ENCODE data around the gene TMPRSS2. TPM values are rescaled to one million over a fixed set of nuclear protein-coding genes. Genes with fewer than 3 reads are reported as not detected.

TMPRSS2 gene
- total and polyA plus RNA-seq, 2 donors (not counting 1 experiment from before 2014, with no cell fraction given), result not detected

GRCh38 chr21:41459884-41460534, 47.9 kb downstream of the TMPRSS2 start:
- no peak for DNase-seq
- H3K4me3 Mint-ChIP-seq, result no peak overlapping the region
- CTCF ChIA-PET, result interaction anchor here (0.6 to 5.2 kb wide), 12 partner anchors 8 to 301 kb away, joined by 3 to 138 read pairs (median 4); partner anchors contain the start of genes MX1 and MX2
- no peaks in the 10 kb centered on the region for H3K27me3 Mint-ChIP-seq
- H3K4me1 Mint-ChIP-seq, result peaks cover 22% of the 10 kb centered on the region
- no peak for TF ChIP-seq EZH2 (IDR thresholded peaks at IDR 0.05; ENCODE audit: borderline replicate concordance, insufficient read depth, low read depth, low read length, poor library complexity, severe bottlenecking)
- H3K4me3 ChIP-seq (ENCODE audit: control extremely low read depth in 1 of 5, extremely low read depth in 1 of 5, insufficient read depth in 1 of 5, low read depth in 2 of 5, low read length in 4 of 5), result no peak overlapping the region
- peaks cover 0 to 7% (median 4%) of the 10 kb centered on the region in 3 donors for H3K9me3 ChIP-seq (ENCODE audit: control extremely low read depth in 1 of 3, control insufficient read depth in 2 of 3, insufficient read depth in 1 of 3, low read length in 2 of 3)
- H3K79me2 ChIP-seq (ENCODE audit: control insufficient read depth, insufficient read depth, low read length), result no peaks in the 10 kb centered on the region
- H3K27ac ChIP-seq (ENCODE audit: low read length in 2 of 2), result no peak overlapping the region
- no peak overlapping the region for H3K9ac ChIP-seq (ENCODE audit: low read length)
- intact Hi-C loops (cut with micrococcal nuclease), result loop anchor here (1.0 to 5.0 kb wide), 2 partner anchors 91 to 338 kb away; no protein-coding TSS in a partner anchor
- no peak overlapping the region for H2AFZ ChIP-seq (ENCODE audit: insufficient read depth, low read depth, low read length, poor library complexity, severe bottlenecking)
- 83% methylated on average over 4 of the region's 9 CpGs for WGBS (ENCODE audit: insufficient coverage)
- H3K9me3 Mint-ChIP-seq (ENCODE audit: insufficient read depth), result peaks cover 2% of the 10 kb centered on the region
- ATAC-seq (ENCODE audit: low read depth), result no peak
- H3K36me3 ChIP-seq (replicated peaks in 1 of 2; ENCODE audit: control extremely low read depth in 1 of 2, control insufficient read depth in 1 of 2, extremely low read depth in 1 of 2, insufficient read depth in 2 of 2, low read length in 1 of 2), result peaks cover 0 to 35% of the 10 kb centered on the region in 2 experiments
- peak overlapping the region; percentile 37 for H3K27ac Mint-ChIP-seq
- H4K20me1 ChIP-seq (ENCODE audit: control insufficient read depth, insufficient read depth, low read length, poor library complexity, severe bottlenecking), result no peaks in the 10 kb centered on the region
- POLR2A ChIA-PET, result no interaction called here
- H3K4me1 ChIP-seq (ENCODE audit: control insufficient read depth in 2 of 2, insufficient read depth in 2 of 2, low read length in 2 of 2), result peaks cover 11 to 15% of the 10 kb centered on the region in 2 donors
- H3K4me2 ChIP-seq (replicated peaks; ENCODE audit: low read depth, low read length, poor library complexity, severe bottlenecking), result no peak overlapping the region
- no peaks in the 10 kb centered on the region for H3K27me3 ChIP-seq (replicated peaks in 1 of 4; ENCODE audit: control extremely low read depth in 1 of 4, control insufficient read depth in 3 of 4, insufficient read depth in 4 of 4, low read length in 3 of 4)

- TF ChIP-seq EZH2 (IDR thresholded peaks at IDR 0.05; ENCODE audit: borderline replicate concordance, insufficient read depth, low read depth, low read length, poor library complexity, severe bottlenecking), result no peak
- TF ChIP-seq, protein P1, sequence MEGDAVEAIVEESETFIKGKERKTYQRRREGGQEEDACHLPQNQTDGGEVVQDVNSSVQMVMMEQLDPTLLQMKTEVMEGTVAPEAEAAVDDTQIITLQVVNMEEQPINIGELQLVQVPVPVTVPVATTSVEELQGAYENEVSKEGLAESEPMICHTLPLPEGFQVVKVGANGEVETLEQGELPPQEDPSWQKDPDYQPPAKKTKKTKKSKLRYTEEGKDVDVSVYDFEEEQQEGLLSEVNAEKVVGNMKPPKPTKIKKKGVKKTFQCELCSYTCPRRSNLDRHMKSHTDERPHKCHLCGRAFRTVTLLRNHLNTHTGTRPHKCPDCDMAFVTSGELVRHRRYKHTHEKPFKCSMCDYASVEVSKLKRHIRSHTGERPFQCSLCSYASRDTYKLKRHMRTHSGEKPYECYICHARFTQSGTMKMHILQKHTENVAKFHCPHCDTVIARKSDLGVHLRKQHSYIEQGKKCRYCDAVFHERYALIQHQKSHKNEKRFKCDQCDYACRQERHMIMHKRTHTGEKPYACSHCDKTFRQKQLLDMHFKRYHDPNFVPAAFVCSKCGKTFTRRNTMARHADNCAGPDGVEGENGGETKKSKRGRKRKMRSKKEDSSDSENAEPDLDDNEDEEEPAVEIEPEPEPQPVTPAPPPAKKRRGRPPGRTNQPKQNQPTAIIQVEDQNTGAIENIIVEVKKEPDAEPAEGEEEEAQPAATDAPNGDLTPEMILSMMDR (IDR thresholded peaks at IDR 0.05), result no peak
- peaks cover 0 to 7% (median 2%) of the 10 kb centered on the region in 3 donors for H3K9me3 ChIP-seq (ENCODE audit: control extremely low read depth in 1 of 3, control insufficient read depth in 2 of 3, insufficient read depth in 1 of 3, low read length in 2 of 3)
- no peak overlapping the region for H3K4me2 ChIP-seq (replicated peaks; ENCODE audit: low read depth, low read length, poor library complexity, severe bottlenecking)
- POLR2A ChIA-PET, result no interaction called here
- no peak overlapping the region for H3K4me3 ChIP-seq (ENCODE audit: control extremely low read depth in 1 of 5, extremely low read depth in 1 of 5, insufficient read depth in 1 of 5, low read depth in 2 of 5, low read length in 4 of 5)
- H3K79me2 ChIP-seq (ENCODE audit: control insufficient read depth, insufficient read depth, low read length), result no peaks in the 10 kb centered on the region
- Mint-ChIP-seq H3K27ac (no peak overlapping the region), H3K27me3 (no peaks in the 10 kb centered on the region), H3K4me3 (no peak overlapping the region), H3K4me1 (peaks cover 22% of the 10 kb centered on the region), H3K9me3 (ENCODE audit: insufficient read depth) (no peaks in the 10 kb centered on the region)
- intact Hi-C loops (cut with micrococcal nuclease), result no loop called here
- no peak overlapping the region for H3K9ac ChIP-seq (ENCODE audit: low read length)
- H4K20me1 ChIP-seq (ENCODE audit: control insufficient read depth, insufficient read depth, low read length, poor library complexity, severe bottlenecking), result peaks cover 4% of the 10 kb centered on the region
- no peaks in the 10 kb centered on the region for H3K27me3 ChIP-seq (replicated peaks in 1 of 4; ENCODE audit: control extremely low read depth in 1 of 4, control insufficient read depth in 3 of 4, insufficient read depth in 4 of 4, low read length in 3 of 4)
- CTCF ChIA-PET, result interaction anchor here (0.8 to 5.2 kb wide), 3 partner anchors 12 to 176 kb away, joined by 3 to 138 read pairs (median 3); no protein-coding TSS in a partner anchor
- H3K4me1 ChIP-seq (ENCODE audit: control insufficient read depth in 2 of 2, insufficient read depth in 2 of 2, low read length in 2 of 2), result peaks cover 11 to 15% of the 10 kb centered on the region in 2 donors
- no peak for DNase-seq
- no peak overlapping the region for H3K27ac ChIP-seq (ENCODE audit: low read length in 2 of 2)
- WGBS (ENCODE audit: insufficient coverage), result 98% methylated on average over 22 of the region's 22 CpGs
- H3K36me3 ChIP-seq (replicated peaks in 1 of 2; ENCODE audit: control extremely low read depth in 1 of 2, control insufficient read depth in 1 of 2, extremely low read depth in 1 of 2, insufficient read depth in 2 of 2, low read length in 1 of 2), result peaks cover 0 to 49% of the 10 kb centered on the region in 2 experiments
- no peak for ATAC-seq (ENCODE audit: low read depth)
- H2AFZ ChIP-seq (ENCODE audit: insufficient read depth, low read depth, low read length, poor library complexity, severe bottlenecking), result no peak overlapping the region
Measured at GRCh38 chr21:41458559-41458958, 49.4 kb downstream of the TMPRSS2 start.

Data from B cell (primary cell).